SK-N-SH (cell line): ENCODE results near the gene FMNL2. TPM values are rescaled to one million over a fixed set of nuclear protein-coding genes. Genes with fewer than 3 reads are reported as not detected.
"Not testable (repeated sequence)": the region's sequence is repeated elsewhere in the genome, so short reads cannot be mapped to it uniquely, and the experiment has no call there.

Source experiments
- CTCF ChIA-PET: fragments of 300-600, 350-600 bp; formaldehyde crosslinking; extraction: SDS; loops from one replicate; lab custom pipeline; 2021; lab: Yijun Ruan, JAX
- POLR2A ChIA-PET: fragments of 350-600 bp; sonication (Branson Sonifier 250); formaldehyde crosslinking; extraction: SDS; loops from one replicate; lab custom pipeline; 2020; ENCODE audit warnings: antibody characterized with exemption, inconsistent platforms; lab: Yijun Ruan, JAX
- DNase-seq: peaks from one replicate; pipeline ENCODE4 v3.0.0; 2012
- H2AFZ ChIP-seq: fragments of 200-600 bp; sonication (generic); 2 replicates; pipeline ENCODE4 v1.8.1; 2016; ENCODE audit warnings: antibody characterized with exemption, mild to moderate bottlenecking, low read depth
- H3F3A ChIP-seq: fragments of 200-600 bp; sonication (generic); replicated peaks from 2 replicates; pipeline ENCODE3; 2016; ENCODE audit warnings: antibody characterized with exemption, mild to moderate bottlenecking; ENCODE audit not compliant: insufficient read depth
- H3K27ac ChIP-seq, 2 experiments: fragments of 200-500 bp in 1 of 2; fragments of 200-600 bp in 1 of 2; sonication (Bioruptor generic) in 1 of 2; sonication (generic), shearing (Covaris generic) in 1 of 2; 2 replicates each; pipeline versions ENCODE4 v1.5.1 to v1.6.1; 2014 to 2016; ENCODE audit warnings: low read depth in 2 of 2, inconsistent platforms in 1 of 2, low read length in 1 of 2, mild to moderate bottlenecking in 1 of 2, mixed read lengths in 1 of 2
- H3K27me3 ChIP-seq: fragments of 200-600 bp; sonication (generic), shearing (Covaris generic); 2 replicates; pipeline ENCODE4 v1.6.1; 2016; ENCODE audit warnings: mixed run types; ENCODE audit not compliant: insufficient read depth
- H3K36me3 ChIP-seq, 2 experiments: fragments of 200-500 bp in 1 of 2; fragments of 200-600 bp in 1 of 2; sonication (Bioruptor generic) in 1 of 2; sonication (generic) in 1 of 2; replicated peaks in 1 of 2; 2 replicates each; pipeline versions ENCODE3 to v1.5.1; 2014 to 2016; ENCODE audit warnings: low read length in 1 of 2, mild to moderate bottlenecking in 1 of 2; ENCODE audit not compliant: insufficient read depth in 2 of 2, control insufficient read depth in 1 of 2
- H3K4me1 ChIP-seq, 2 experiments: fragments of 200-500 bp in 1 of 2; fragments of 200-600 bp in 1 of 2; sonication (Bioruptor generic) in 1 of 2; sonication (generic), shearing (Covaris generic) in 1 of 2; 2 replicates each; pipeline versions ENCODE4 v1.5.1 to v1.6.1; 2014 to 2016; ENCODE audit warnings: low read depth in 1 of 2, low read length in 1 of 2, mixed run types in 1 of 2; ENCODE audit not compliant: insufficient read depth in 2 of 2, control insufficient read depth in 1 of 2
- H3K4me2 ChIP-seq: fragments of 200-600 bp; sonication (generic), shearing (Covaris generic); 2 replicates; pipeline ENCODE4 v1.6.1; 2017; ENCODE audit warnings: mixed run types
- H3K4me3 ChIP-seq, 2 experiments: fragments of 200-500 bp in 1 of 2; fragments of 200-600 bp in 1 of 2; sonication (Bioruptor generic) in 1 of 2; sonication (generic), shearing (Covaris generic) in 1 of 2; 2 replicates each; pipeline versions ENCODE4 v1.5.1 to v1.8.1; 2014 to 2016; ENCODE audit warnings: low read depth in 2 of 2, inconsistent platforms in 1 of 2, low read length in 1 of 2, mild to moderate bottlenecking in 1 of 2, mixed read lengths in 1 of 2, moderate library complexity in 1 of 2
- H3K79me2 ChIP-seq: fragments of 200-600 bp; sonication (generic); 2 replicates; pipeline ENCODE4 v1.8.1; 2017; ENCODE audit warnings: mild to moderate bottlenecking; ENCODE audit not compliant: insufficient read depth
- H3K9ac ChIP-seq: fragments of 200-600 bp; sonication (generic); 2 replicates; pipeline ENCODE4 v1.6.1; 2017; ENCODE audit warnings: mixed run types
- H3K9me2 ChIP-seq: fragments of 200-600 bp; sonication (generic); 2 replicates; pipeline ENCODE4 v1.6.1; 2017; ENCODE audit warnings: mixed run types
- H3K9me3 ChIP-seq: fragments of 200-600 bp; sonication (generic); 2 replicates; pipeline ENCODE4 v1.6.1; 2017; ENCODE audit warnings: mixed run types, mild to moderate bottlenecking, moderate library complexity
- H4K20me1 ChIP-seq: fragments of 200-600 bp; sonication (generic); 2 replicates; pipeline ENCODE4 v1.6.1; 2017; ENCODE audit warnings: mild to moderate bottlenecking, mixed run types; ENCODE audit not compliant: insufficient read depth
- EP300 ChIP-seq, 2 experiments: IDR thresholded peaks; 2 replicates each; pipeline versions ENCODE4 v1.4.0 to v1.6.1; 2012; ENCODE audit warnings: borderline replicate concordance in 1 of 2, low read depth in 1 of 2, low read length in 1 of 2
- FOSL2 ChIP-seq: IDR thresholded peaks from 2 replicates; pipeline ENCODE4 v1.4.0; 2012; ENCODE audit warnings: low read depth, mild to moderate bottlenecking, moderate library complexity, borderline replicate concordance
- FOXM1 ChIP-seq: IDR thresholded peaks from 2 replicates; pipeline ENCODE4 v1.4.0; 2012; ENCODE audit warnings: low read depth, mild to moderate bottlenecking
- JUND ChIP-seq: IDR thresholded peaks from 2 replicates; pipeline ENCODE4 v1.4.0; 2012
- NFIC ChIP-seq: IDR thresholded peaks from 2 replicates; pipeline ENCODE4 v1.4.0; 2012; ENCODE audit warnings: borderline replicate concordance
- NRF1 ChIP-seq: IDR thresholded peaks from 2 replicates; pipeline ENCODE4 v1.6.1; 2012; ENCODE audit warnings: low read depth, mild to moderate bottlenecking, low read length
- TCF12 ChIP-seq: IDR thresholded peaks from 2 replicates; pipeline ENCODE4 v1.4.0; 2012
- YY1 ChIP-seq: IDR thresholded peaks from 2 replicates; pipeline ENCODE4 v1.4.0; 2012; ENCODE audit warnings: low read depth, mild to moderate bottlenecking
- WGBS: methylation state at CpG from one replicate; pipeline ENCODE4 v1.1.6; 2017; ENCODE audit warnings: low lambda C conversion rate; 5-methylcytosine and 5-hydroxymethylcytosine counted together
- polyA plus RNA-seq, 3 experiments: library from polyadenylated mRNA; depleted of rRNA; stranded (reverse); fragments of >200 nt; gene quantifications; 2 replicates each; pipeline ENCODE4 v1.2.3, GENCODE V29; 2012
- TF ChIP-seq, protein P1 (sequence below): IDR thresholded peaks from 2 replicates; pipeline ENCODE4; 2012

FMNL2 gene
- polyA plus RNA-seq, 1 of the 3 experiments (the other 2 are of a cell fraction) = 14.5 TPM

DNA sequence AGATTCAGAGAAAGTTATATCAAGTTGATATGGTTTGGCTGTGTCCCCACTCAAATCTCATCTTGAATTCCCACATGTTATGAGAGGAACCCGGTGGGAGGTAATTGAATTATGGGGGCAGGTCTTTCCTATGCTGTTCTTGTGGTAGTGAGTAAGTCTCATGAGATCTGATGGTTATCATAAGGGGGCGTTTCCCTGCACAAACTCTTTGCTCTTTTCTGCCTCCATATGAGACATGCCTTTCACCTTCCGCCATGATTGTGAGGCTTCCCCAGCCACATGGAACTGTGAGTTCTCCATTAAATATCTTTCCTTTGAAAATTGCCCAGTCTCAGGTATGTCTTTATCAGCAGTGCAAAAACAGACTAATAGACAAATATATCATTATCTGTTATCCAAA, 187.5 kb downstream of the FMNL2 start:
- H3K36me3 ChIP-seq, H3K9me3 ChIP-seq, H4K20me1 ChIP-seq, H3K4me3 ChIP-seq, DNase-seq, CTCF ChIA-PET, H3K9ac ChIP-seq, H3K27me3 ChIP-seq, POLR2A ChIA-PET, H2AFZ ChIP-seq, H3K9me2 ChIP-seq: not testable (repeated sequence)
- H3K4me1 ChIP-seq = peaks cover 12 to 28% of the 10 kb centered on the region in 2 experiments; a peak in 3 of 4 replicates
- H3K4me2 ChIP-seq = peak overlapping the region; percentile 46; the same call in 1 of the 2 replicates
- TF ChIP-seq, protein P1, sequence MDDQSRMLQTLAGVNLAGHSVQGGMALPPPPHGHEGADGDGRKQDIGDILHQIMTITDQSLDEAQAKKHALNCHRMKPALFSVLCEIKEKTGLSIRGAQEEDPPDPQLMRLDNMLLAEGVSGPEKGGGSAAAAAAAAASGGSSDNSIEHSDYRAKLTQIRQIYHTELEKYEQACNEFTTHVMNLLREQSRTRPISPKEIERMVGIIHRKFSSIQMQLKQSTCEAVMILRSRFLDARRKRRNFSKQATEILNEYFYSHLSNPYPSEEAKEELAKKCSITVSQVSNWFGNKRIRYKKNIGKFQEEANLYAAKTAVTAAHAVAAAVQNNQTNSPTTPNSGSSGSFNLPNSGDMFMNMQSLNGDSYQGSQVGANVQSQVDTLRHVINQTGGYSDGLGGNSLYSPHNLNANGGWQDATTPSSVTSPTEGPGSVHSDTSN = 0 out of 2 replicates have a peak, but pooled peaks have one; percentile 2
- TF ChIP-seq YY1 = peak; percentile 54; the same call in 1 of the 2 replicates
- H3K27ac ChIP-seq = peak overlapping the region in 1 of 2 experiments; percentile 73; a peak in 2 of 4 replicates
- peaks cover 15% of the 10 kb centered on the region; the same call in 1 of the 2 replicates for H3K79me2 ChIP-seq
- WGBS = 69% methylated on average over 3 of the region's 3 CpGs
- peaks cover 49% of the 10 kb centered on the region for H3F3A ChIP-seq

DNA sequence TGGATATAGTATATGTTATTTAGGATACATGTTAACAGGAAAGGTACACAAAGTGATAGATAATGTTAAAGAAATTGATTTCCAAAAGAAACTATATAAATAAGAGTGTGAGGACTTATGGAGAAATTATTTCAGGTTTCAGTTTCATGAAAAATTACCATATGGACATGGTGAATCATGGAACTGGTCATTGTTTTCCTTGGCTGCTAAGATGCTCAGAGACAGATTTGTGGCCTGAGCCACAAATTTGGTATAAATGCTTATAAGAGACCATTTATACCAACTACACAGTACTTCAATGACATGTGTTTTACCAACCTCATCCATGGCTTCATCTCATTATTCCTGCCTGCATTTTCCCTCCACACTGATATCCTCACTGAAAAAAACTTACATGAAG, 188.1 kb downstream of the FMNL2 start:
- peak; percentile 74; the same call in 1 of the 2 replicates for TF ChIP-seq FOSL2
- peak; percentile 90 for TF ChIP-seq TCF12
- TF ChIP-seq NRF1 = no peak
- TF ChIP-seq NFIC = peak; percentile 94
- TF ChIP-seq EP300 (IDR thresholded peaks at IDR 0.05; ENCODE audit: borderline replicate concordance in 1 of 2, low read depth in 1 of 2, low read length in 1 of 2) = peak in 1 of 2 experiments; percentile 69; a peak in 1 of 4 replicates
- TF ChIP-seq JUND = peak; percentile 73
- TF ChIP-seq, protein P1 = peak; percentile 85
- no peak for TF ChIP-seq FOXM1
- Histone ChIP-seq H3K4me1 (peaks cover 12 to 28% of the 10 kb centered on the region in 2 experiments; a peak in 3 of 4 replicates), H2AFZ (no peak overlapping the region), H3K9me2 (no peaks in the 10 kb centered on the region), H3K9me3 (no peaks in the 10 kb centered on the region), H4K20me1 (no peaks in the 10 kb centered on the region), H3K27me3 (no peaks in the 10 kb centered on the region), H3K79me2 (peaks cover 14% of the 10 kb centered on the region; the same call in 1 of the 2 replicates), H3K4me3 (no peak overlapping the region), H3K27ac (peak overlapping the region; percentile 19 to 73; a peak in 3 of 4 replicates), H3K36me3 (no peaks in the 10 kb centered on the region), H3K9ac (no peak overlapping the region), H3F3A (peaks cover 49% of the 10 kb centered on the region), H3K4me2 (peak overlapping the region; percentile 46; the same call in 1 of the 2 replicates)
- ChIA-PET CTCF (no interaction called here), POLR2A (no interaction called here)
- DNase-seq = no peak
